ENCODE results near the gene RAB3A.

RAB3A gene

DNA sequence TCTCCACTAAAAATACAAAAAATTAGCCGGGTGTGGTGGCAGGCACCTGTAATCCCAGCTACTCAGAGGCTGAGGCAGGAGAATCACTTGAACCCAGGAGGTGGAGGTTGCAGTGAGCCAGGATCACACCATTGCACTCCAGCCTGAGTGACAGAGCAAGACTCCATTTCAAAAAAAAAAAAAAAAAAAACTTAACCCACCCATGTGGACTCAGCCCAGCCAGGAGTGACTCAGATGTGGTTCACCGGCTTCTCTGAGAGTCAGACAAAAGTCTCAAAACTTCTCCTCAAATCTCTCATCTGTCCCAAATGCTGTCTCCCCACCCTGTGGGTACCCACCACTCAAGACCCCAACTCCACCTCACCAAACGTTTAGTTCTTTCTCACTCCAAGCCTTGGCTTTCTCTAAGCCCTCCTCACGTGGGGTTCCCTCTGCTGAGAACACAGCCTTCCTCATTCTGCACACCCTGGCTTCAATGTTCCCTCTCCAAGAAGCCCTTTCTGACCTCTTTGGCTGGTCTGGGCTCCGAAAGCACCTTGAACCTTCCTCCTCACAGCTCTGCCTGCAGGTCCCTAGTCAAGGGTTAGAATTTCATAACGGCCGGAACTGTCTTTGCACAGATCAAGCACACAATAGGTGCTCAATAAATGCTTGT is 11.1 kb upstream of the RAB3A start:
- TF ChIP-seq REST (IDR thresholded peaks at IDR 0.05; ENCODE audit: insufficient read depth in 1 of 2, low read depth in 2 of 2, low read length in 2 of 2), result no peak
- no peak for TF ChIP-seq SIN3A (IDR thresholded peaks at IDR 0.05; ENCODE audit: borderline replicate concordance, insufficient read depth, low read length)
- TF ChIP-seq FOXP2 (optimal IDR thresholded peaks at IDR 0.05; ENCODE audit: borderline replicate concordance, extremely low read depth, extremely low read length, insufficient read depth), result no peak
- no peak for TF ChIP-seq TAF1 (IDR thresholded peaks at IDR 0.05; ENCODE audit: borderline replicate concordance, insufficient read depth, low read length)
- TF ChIP-seq POLR2AphosphoS5 (IDR thresholded peaks at IDR 0.05; ENCODE audit: low read depth, low read length), result no peak

DNA sequence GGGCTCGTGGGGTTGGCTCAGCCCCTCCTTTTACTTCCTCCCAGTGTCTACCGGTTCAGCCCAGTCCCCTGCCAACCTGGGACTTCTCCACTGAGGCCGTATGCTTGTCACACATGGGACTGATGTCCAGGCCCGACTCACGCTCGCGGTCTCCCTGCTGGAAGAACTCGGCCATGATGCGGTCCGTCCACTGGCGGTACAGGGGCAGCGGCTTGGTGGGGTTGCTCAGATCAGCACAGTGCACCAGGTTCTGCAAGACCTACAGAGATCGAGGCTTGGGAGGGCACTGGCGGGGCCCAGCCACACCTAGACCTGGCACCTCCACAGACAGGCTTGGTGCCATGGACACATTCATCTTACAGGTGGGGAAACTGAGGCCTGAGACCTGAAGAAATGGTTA is 7.8 kb upstream of the RAB3A start:
- no peak for TF ChIP-seq TAF1 (IDR thresholded peaks at IDR 0.05; ENCODE audit: borderline replicate concordance, insufficient read depth, low read length)
- no peak for TF ChIP-seq SIN3A (IDR thresholded peaks at IDR 0.05; ENCODE audit: borderline replicate concordance, insufficient read depth, low read length)
- no peak for TF ChIP-seq POLR2AphosphoS5 (IDR thresholded peaks at IDR 0.05; ENCODE audit: low read depth, low read length)
- no peak for TF ChIP-seq FOXP2 (optimal IDR thresholded peaks at IDR 0.05; ENCODE audit: borderline replicate concordance, extremely low read depth, extremely low read length, insufficient read depth)
- no peak for TF ChIP-seq REST (IDR thresholded peaks at IDR 0.05; ENCODE audit: insufficient read depth in 1 of 2, low read depth in 2 of 2, low read length in 2 of 2)

- TF ChIP-seq SIN3A (IDR thresholded peaks at IDR 0.05; ENCODE audit: borderline replicate concordance, insufficient read depth, low read length), result no peak
These were observed 4.5 kb upstream of the RAB3A start for GRCh38 chr19:18208098-18208951.

DNA sequence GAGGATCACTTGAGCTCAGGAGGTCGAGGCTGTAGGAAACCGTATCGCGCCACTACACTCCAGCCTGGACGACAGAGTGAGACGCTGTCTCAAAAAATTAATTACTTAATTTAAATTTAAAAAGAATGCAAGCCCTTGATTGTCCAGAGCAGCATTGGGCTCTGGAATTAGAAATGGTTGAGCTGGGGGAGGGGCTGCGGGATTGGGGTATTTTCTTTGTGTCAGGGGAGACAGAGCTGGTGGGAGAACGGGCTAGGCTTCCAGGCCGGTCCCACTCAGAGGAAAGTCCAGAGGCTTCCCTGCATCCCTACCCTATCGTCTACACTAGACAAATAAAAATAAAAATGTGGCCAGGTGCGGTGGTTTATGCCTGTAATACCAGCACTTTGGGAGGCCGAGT is 2.2 kb upstream of the RAB3A start:
- TF ChIP-seq SIN3A (IDR thresholded peaks at IDR 0.05; ENCODE audit: borderline replicate concordance, insufficient read depth, low read length) (no peak), TAF1 (IDR thresholded peaks at IDR 0.05; ENCODE audit: borderline replicate concordance, insufficient read depth, low read length) (no peak), FOXP2 (optimal IDR thresholded peaks at IDR 0.05; ENCODE audit: borderline replicate concordance, extremely low read depth, extremely low read length, insufficient read depth) (no peak), REST (IDR thresholded peaks at IDR 0.05; ENCODE audit: insufficient read depth in 1 of 2, low read depth in 2 of 2, low read length in 2 of 2) (no peak), POLR2AphosphoS5 (IDR thresholded peaks at IDR 0.05; ENCODE audit: low read depth, low read length) (no peak)

GRCh38 chr19:18205200-18205892 is 1.5 kb upstream of the RAB3A start:
- TF ChIP-seq POLR2AphosphoS5 (IDR thresholded peaks at IDR 0.05; ENCODE audit: low read depth, low read length), result no peak
- TF ChIP-seq SIN3A (IDR thresholded peaks at IDR 0.05; ENCODE audit: borderline replicate concordance, insufficient read depth, low read length), result 0 out of 2 replicates have a peak, but pooled peaks have one; percentile 47

Data from PFSK-1 (cell line).